Measurements from ENCODE around the gene USP22. TPM values are rescaled to one million over a fixed set of nuclear protein-coding genes. Genes with fewer than 3 reads are reported as not detected.

The USP22 gene
- total and polyA plus RNA-seq, 10 of the 15 experiments (the other 5 are each of a cell fraction or from before 2014, with no cell fraction given) = 10.8 to 218 (median 98.8) TPM

- H3K36me3 ChIP-seq (ENCODE audit: control insufficient read depth in 2 of 2, insufficient read depth in 2 of 2, low read length in 1 of 2) = no peaks in the 10 kb centered on the region
- no peak overlapping the region for H3K27ac ChIP-seq (ENCODE audit: control insufficient read depth, insufficient read depth)
- SMC1A ChIA-PET (ENCODE audit: uncharacterized antibody, unreplicated experiment) = interaction anchor here (0.6 to 1.7 kb wide), 3 partner anchors 9 to 47 kb away, joined by 3 to 6 read pairs (median 5); no protein-coding TSS in a partner anchor
- peaks cover 9% of the 10 kb centered on the region; the same call in 1 of the 2 replicates for H3K4me1 ChIP-seq (ENCODE audit: control insufficient read depth, insufficient read depth, low read length)
- CTCF ChIA-PET = interaction anchor here (1.0 to 1.4 kb wide), 4 partner anchors 8 to 98 kb away, joined by 3 to 7 read pairs (median 3); no protein-coding TSS in a partner anchor
- POLR2A ChIA-PET = interaction anchor here (1.1 to 1.4 kb wide), 2 partner anchors 47 to 48 kb away, joined by 4 read pairs; partner anchors contain the start of gene USP22
- FAIRE-seq (no peak), ATAC-seq (no peak), DNase-seq (ENCODE audit: low read depth, low spot score) (no peak)
- BruUV-seq (replicated peaks) = no TSS peak
- H4K20me1 ChIP-seq (ENCODE audit: control insufficient read depth, insufficient read depth) = no peaks in the 10 kb centered on the region
- H3K9ac ChIP-seq (ENCODE audit: control insufficient read depth, insufficient read depth, low read length) = no peak overlapping the region
- RAD21 ChIA-PET (ENCODE audit: unreplicated experiment) = interaction anchor here (1.5 kb wide), 1 partner anchor 47 kb away, joined by 4 read pairs; no protein-coding TSS in a partner anchor
- in situ Hi-C loops (cut with MboI) = no loop called here
- no peak overlapping the region for H2AFZ ChIP-seq (ENCODE audit: control insufficient read depth, low read depth, low read length)
- no peaks in the 10 kb centered on the region for H3K27me3 ChIP-seq (replicated peaks in 1 of 2; ENCODE audit: control insufficient read depth in 2 of 2, insufficient read depth in 2 of 2, low read length in 1 of 2)
- no peak overlapping the region for H3K4me3 ChIP-seq
- no peak overlapping the region for H3K4me2 ChIP-seq (ENCODE audit: control insufficient read depth, insufficient read depth)
- no peaks in the 10 kb centered on the region for H3K9me3 ChIP-seq (replicated peaks; ENCODE audit: control insufficient read depth, insufficient read depth, low read length)
- 68% methylated on average over 4 of the region's 4 CpGs for whole genome bisulfite sequencing (ENCODE audit: insufficient coverage, insufficient replicate concordance, low lambda C conversion rate, missing lambda C conversion rate)
- H3K79me2 ChIP-seq (ENCODE audit: control insufficient read depth, insufficient read depth, low read length) = no peaks in the 10 kb centered on the region
- intact Hi-C loops (cut with micrococcal nuclease; ENCODE audit: unreplicated experiment) = no loop called here
- no peak for TF ChIP-seq SMC3 (IDR thresholded peaks at IDR 0.05; ENCODE audit: borderline replicate concordance, low read length)
- no peak for TF ChIP-seq FOS (IDR thresholded peaks at IDR 0.05; ENCODE audit: borderline replicate concordance, extremely low read depth, insufficient read length)
- no peak for TF ChIP-seq IRF5 (IDR thresholded peaks at IDR 0.05; ENCODE audit: borderline replicate concordance)
- no peak for TF ChIP-seq E4F1 (IDR thresholded peaks at IDR 0.05; ENCODE audit: borderline replicate concordance, partially characterized antibody)
- TF ChIP-seq CREM (IDR thresholded peaks at IDR 0.05; ENCODE audit: low read depth) = no peak
- no peak for TF ChIP-seq ZNF592 (IDR thresholded peaks at IDR 0.05)
- TF ChIP-seq CHD1 (IDR thresholded peaks at IDR 0.05; ENCODE audit: low read depth, low read length) = no peak
- TF ChIP-seq ZSCAN29 (IDR thresholded peaks at IDR 0.05) = no peak
- no peak for TF ChIP-seq ZNF687 (IDR thresholded peaks at IDR 0.05)
- TF ChIP-seq SUPT20H (IDR thresholded peaks at IDR 0.05; ENCODE audit: borderline replicate concordance, control insufficient read depth, low read depth, low read length) = no peak
Observed at GRCh38 chr17:21090902-21091618, 48.2 kb upstream of the USP22 start.
